ENCODE measurements around the gene ROR2. TPM values are rescaled to one million over a fixed set of nuclear protein-coding genes. Genes with fewer than 3 reads are reported as not detected.

Gene ROR2
- total RNA-seq, 2 donors from 2014 or later = 37.2 to 43.9 TPM

GRCh38 chr9:91657501-91657900, 292.5 kb downstream of the ROR2 start:
- H3K36me3 ChIP-seq = no peaks in the 10 kb centered on the region
- H3K27ac ChIP-seq = no peak overlapping the region
- H3K4me3 ChIP-seq = no peak overlapping the region
- TF ChIP-seq POLR2AphosphoS5 (IDR thresholded peaks at IDR 0.05) = no peak
- no peak for TF ChIP-seq POLR2A (IDR thresholded peaks at IDR 0.05)
- TF ChIP-seq CTCF (IDR thresholded peaks at IDR 0.05) = no peak
- WGBS = 94% methylated on average over 3 of the region's 3 CpGs
- H3K27me3 ChIP-seq (replicated peaks; ENCODE audit: insufficient read depth) = no peaks in the 10 kb centered on the region
- no peaks in the 10 kb centered on the region for H3K9me3 ChIP-seq
- intact Hi-C loops (cut with DNase I) = no loop called here
- no peaks in the 10 kb centered on the region for H3K4me1 ChIP-seq (replicated peaks)
- no peak for DNase-seq (ENCODE audit: low spot score)

- Histone ChIP-seq H3K4me1 (replicated peaks) (no peaks in the 10 kb centered on the region), H3K27me3 (replicated peaks; ENCODE audit: insufficient read depth) (no peaks in the 10 kb centered on the region), H3K9me3 (no peaks in the 10 kb centered on the region), H3K36me3 (no peaks in the 10 kb centered on the region), H3K4me3 (no peak overlapping the region), H3K27ac (no peak overlapping the region)
- intact Hi-C loops (cut with DNase I) = no loop called here
- DNase-seq (ENCODE audit: low spot score) = no peak
- WGBS = 89% methylated on average over 4 of the region's 4 CpGs
- TF ChIP-seq CTCF (IDR thresholded peaks at IDR 0.05) (no peak), POLR2A (IDR thresholded peaks at IDR 0.05) (no peak), POLR2AphosphoS5 (IDR thresholded peaks at IDR 0.05) (no peak)
Measured at GRCh38 chr9:91655658-91656057, 294.4 kb downstream of the ROR2 start.

- H3K4me3 ChIP-seq = no peak overlapping the region
- H3K27ac ChIP-seq = no peak overlapping the region
- no peaks in the 10 kb centered on the region for H3K27me3 ChIP-seq (replicated peaks; ENCODE audit: insufficient read depth)
- H3K9me3 ChIP-seq = no peaks in the 10 kb centered on the region
- no peak for TF ChIP-seq CTCF (IDR thresholded peaks at IDR 0.05)
- TF ChIP-seq POLR2AphosphoS5 (IDR thresholded peaks at IDR 0.05) = no peak
- TF ChIP-seq POLR2A (IDR thresholded peaks at IDR 0.05) = no peak
- intact Hi-C loops (cut with DNase I) = no loop called here
- 92% methylated on average over 6 of the region's 6 CpGs for WGBS
- H3K4me1 ChIP-seq (replicated peaks) = no peaks in the 10 kb centered on the region
- no peak for DNase-seq (ENCODE audit: low spot score)
- no peaks in the 10 kb centered on the region for H3K36me3 ChIP-seq
Measured at GRCh38 chr9:91655215-91655614, 294.8 kb downstream of the ROR2 start.

- no peak for DNase-seq (ENCODE audit: low spot score)
- no peaks in the 10 kb centered on the region for H3K27me3 ChIP-seq (replicated peaks; ENCODE audit: insufficient read depth)
- no peaks in the 10 kb centered on the region for H3K9me3 ChIP-seq
- no peak overlapping the region for H3K27ac ChIP-seq
- no peak overlapping the region for H3K4me3 ChIP-seq
- H3K4me1 ChIP-seq (replicated peaks) = no peaks in the 10 kb centered on the region
- intact Hi-C loops (cut with DNase I) = no loop called here
- TF ChIP-seq POLR2A (IDR thresholded peaks at IDR 0.05) (no peak), POLR2AphosphoS5 (IDR thresholded peaks at IDR 0.05) (no peak), CTCF (IDR thresholded peaks at IDR 0.05) (no peak)
- 100% methylated on average over 1 of the region's 1 CpG for WGBS
- H3K36me3 ChIP-seq = no peaks in the 10 kb centered on the region
Measured at GRCh38 chr9:91654527-91654926, 295.5 kb downstream of the ROR2 start.

GRCh38 chr9:91647371-91647770, 302.7 kb downstream of the ROR2 start:
- intact Hi-C loops (cut with DNase I) = no loop called here

More at GRCh38 chr9:91647371-91647770, 302.7 kb downstream of the ROR2 start:
- Histone ChIP-seq H3K4me3 (no peak overlapping the region), H3K27me3 (replicated peaks; ENCODE audit: insufficient read depth) (no peaks in the 10 kb centered on the region), H3K9me3 (no peaks in the 10 kb centered on the region), H3K27ac (no peak overlapping the region), H3K36me3 (no peaks in the 10 kb centered on the region), H3K4me1 (replicated peaks) (no peaks in the 10 kb centered on the region)
- no peak for DNase-seq (ENCODE audit: low spot score)
- 91% methylated on average over 4 of the region's 4 CpGs for WGBS
- TF ChIP-seq CTCF (IDR thresholded peaks at IDR 0.05) (no peak), POLR2A (IDR thresholded peaks at IDR 0.05) (no peak), POLR2AphosphoS5 (IDR thresholded peaks at IDR 0.05) (no peak)
